D721Med (cell line): ENCODE results near the gene ELAPOR2.
"Not testable (repeated sequence)": the region's sequence is repeated elsewhere in the genome, so short reads cannot be mapped to it uniquely, and the experiment has no call there.

ENCODE experiments used
- DNase-seq: peaks from one replicate; pipeline ENCODE4 v3.0.0; 2011; ENCODE audit warnings: low spot score; ENCODE audit not compliant: insufficient read length
- FAIRE-seq: peaks from 2 replicates; lab custom pipeline; 2011; peaks lifted over from hg19 to GRCh38; lab: Jason Lieb, UNC
- TF ChIP-seq, protein P1 (sequence below): IDR thresholded peaks from 2 replicates; pipeline ENCODE4 v1.5.1; 2012; ENCODE audit warnings: mild to moderate bottlenecking, control low read depth; ENCODE audit not compliant: insufficient read depth; ENCODE audit errors: missing control alignments

Gene ELAPOR2

DNA sequence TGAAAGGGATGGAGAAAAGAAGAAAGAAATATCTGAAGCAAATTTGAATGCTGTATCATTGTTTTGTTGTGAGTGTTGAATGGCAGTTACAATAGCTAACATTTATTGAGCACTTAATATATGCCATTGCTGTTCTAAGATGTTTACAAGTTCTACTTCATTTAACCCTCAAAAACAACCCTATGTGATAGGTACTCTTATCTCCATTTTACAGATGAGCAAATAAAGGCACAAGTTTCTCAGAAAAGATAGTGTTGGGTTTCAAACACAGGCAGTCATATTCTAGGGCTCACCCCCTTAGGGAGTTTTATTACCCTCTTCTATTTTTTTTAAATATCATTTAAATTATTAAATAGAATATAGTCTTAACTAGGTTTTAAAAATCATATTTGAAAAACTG lies 8.3 kb upstream of the ELAPOR2 start:
- FAIRE-seq (no peak), DNase-seq (no peak)
- TF ChIP-seq, protein P1, sequence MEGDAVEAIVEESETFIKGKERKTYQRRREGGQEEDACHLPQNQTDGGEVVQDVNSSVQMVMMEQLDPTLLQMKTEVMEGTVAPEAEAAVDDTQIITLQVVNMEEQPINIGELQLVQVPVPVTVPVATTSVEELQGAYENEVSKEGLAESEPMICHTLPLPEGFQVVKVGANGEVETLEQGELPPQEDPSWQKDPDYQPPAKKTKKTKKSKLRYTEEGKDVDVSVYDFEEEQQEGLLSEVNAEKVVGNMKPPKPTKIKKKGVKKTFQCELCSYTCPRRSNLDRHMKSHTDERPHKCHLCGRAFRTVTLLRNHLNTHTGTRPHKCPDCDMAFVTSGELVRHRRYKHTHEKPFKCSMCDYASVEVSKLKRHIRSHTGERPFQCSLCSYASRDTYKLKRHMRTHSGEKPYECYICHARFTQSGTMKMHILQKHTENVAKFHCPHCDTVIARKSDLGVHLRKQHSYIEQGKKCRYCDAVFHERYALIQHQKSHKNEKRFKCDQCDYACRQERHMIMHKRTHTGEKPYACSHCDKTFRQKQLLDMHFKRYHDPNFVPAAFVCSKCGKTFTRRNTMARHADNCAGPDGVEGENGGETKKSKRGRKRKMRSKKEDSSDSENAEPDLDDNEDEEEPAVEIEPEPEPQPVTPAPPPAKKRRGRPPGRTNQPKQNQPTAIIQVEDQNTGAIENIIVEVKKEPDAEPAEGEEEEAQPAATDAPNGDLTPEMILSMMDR: no peak

GRCh38 chr7:87060288-87060537 lies 759 bp upstream of the ELAPOR2 start:
- FAIRE-seq: peak; percentile 35
- DNase-seq: no peak
- TF ChIP-seq, protein P1: no peak

GRCh38 chr7:87058744-87059524 lies 520 bp downstream of the ELAPOR2 start:
- DNase-seq (no peak), FAIRE-seq (no peak)
- TF ChIP-seq, protein P1: no peak

- DNase-seq (no peak), FAIRE-seq (no peak)
Observed at GRCh38 chr7:87057210-87057609, 2.2 kb downstream of the ELAPOR2 start.

GRCh38 chr7:87056346-87056745 lies 3.1 kb downstream of the ELAPOR2 start:
- no peak for DNase-seq
- no peak for FAIRE-seq
- TF ChIP-seq, protein P1: no peak

More at GRCh38 chr7:87057210-87057609, 2.2 kb downstream of the ELAPOR2 start:
- TF ChIP-seq, protein P1: no peak

DNA sequence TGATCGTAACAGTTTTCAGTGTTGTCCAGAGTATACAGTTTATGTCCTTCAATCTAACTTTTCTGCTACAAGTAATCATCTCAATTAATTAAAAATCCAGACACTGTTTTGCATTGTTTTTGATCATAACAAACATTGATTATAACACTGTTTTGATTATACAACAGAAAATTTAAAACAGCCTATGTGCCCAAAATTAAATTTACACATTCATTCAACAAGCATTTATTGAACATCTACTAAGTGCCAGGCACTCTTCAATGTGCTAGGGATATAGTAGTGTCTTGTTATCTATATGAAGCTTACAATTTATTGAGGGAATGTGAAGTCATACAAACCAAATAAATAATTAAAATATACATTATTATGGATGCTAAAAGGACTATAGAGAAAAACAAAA lies 10.6 kb downstream of the ELAPOR2 start:
- no peak for FAIRE-seq

DNA sequence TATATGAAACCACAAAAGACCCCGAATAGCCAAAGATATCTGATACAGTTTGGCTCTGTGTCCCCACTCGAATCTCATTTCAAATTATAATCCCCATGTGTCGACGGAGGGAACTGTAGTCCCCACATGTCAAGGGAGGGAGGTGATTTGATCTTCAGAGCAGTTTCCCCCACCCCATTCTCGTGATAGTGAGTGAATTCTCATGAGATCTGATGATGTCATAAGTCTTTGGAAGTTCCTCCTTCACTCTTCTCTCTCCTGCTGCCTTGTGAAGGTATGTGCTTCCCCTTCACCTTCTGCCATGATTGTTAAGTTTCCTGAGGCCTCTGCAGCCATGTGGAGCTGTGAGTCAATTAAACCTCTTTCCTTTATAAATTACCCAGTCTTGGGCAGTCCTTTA lies 13.0 kb downstream of the ELAPOR2 start:
- TF ChIP-seq, protein P1: no peak
- no peak for FAIRE-seq

More for the DNA sequence above, 10.6 kb downstream of the ELAPOR2 start:
- TF ChIP-seq, protein P1: no peak
- no peak for DNase-seq

DNA sequence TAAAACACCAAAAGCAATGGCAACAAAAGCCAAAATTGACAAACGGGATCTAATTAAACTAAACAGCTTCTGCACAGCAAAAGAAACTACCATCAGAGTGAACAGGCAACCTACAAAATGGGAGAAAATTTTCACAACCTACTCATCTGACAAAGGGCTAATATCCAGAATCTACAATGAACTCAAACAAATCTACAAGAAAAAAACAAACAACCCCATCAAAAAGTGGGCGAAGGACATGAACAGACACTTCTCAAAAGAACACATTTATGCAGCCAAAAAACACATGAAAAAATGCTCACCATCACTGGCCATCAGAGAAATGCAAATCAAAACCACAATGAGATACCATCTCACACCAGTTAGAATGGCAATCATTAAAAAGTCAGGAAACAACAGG lies 14.7 kb downstream of the ELAPOR2 start:
- not testable (repeated sequence) for DNase-seq, FAIRE-seq

More for the DNA sequence above, 13.0 kb downstream of the ELAPOR2 start:
- no peak for DNase-seq

DNA sequence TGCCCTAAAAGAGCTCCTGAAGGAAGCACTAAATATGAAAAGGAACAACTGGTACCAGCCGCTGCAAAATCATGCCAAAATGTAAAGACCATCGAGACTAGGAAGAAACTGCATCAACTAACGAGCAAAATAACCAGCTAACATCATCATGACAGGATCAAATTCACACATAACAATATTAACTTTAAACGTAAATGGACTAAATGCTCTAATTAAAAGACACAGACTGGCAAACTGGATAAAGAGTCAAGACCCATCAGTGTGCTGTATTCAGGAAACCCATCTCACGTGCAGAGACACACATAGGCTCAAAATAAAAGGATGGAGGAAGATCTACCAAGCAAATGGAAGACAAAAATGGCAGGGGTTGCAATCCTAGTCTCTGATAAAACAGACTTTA lies 17.9 kb downstream of the ELAPOR2 start:
- FAIRE-seq, DNase-seq: not testable (repeated sequence)

DNA sequence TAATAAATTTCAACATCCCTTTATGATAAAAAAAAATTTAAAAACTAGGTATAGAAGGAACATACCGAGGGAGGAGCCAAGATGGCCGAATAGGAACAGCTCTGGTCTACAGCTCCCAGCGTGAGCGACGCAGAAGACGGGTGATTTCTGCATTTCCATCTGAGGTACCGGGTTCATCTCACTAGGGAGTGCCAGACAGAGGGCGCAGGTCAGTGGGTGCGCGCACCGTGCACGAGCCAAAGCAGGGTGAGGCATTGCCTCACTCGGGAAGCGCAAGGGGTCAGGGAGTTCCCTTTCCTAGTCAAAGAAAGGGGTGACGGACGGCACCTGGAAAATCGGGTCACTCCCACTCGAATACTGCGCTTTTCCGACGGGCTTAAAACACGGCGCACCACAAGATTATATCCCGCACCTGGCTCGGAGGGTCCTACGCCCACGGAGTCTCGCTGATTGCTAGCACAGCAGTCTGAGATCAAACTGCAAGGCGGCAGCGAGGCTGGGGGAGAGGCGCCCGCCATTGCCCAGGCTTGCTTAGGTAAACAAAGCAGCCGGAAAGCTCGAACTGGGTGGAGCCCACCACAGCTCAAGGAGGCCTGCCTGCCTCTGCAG lies 19.7 kb downstream of the ELAPOR2 start:
- not testable (repeated sequence) for DNase-seq, FAIRE-seq
